OCI-LY1 (cell line): ENCODE data around the gene IRS1.

Experiments used
- EZH2 ChIP-seq: fragments of 200-600 bp; sonication (generic), shearing (Covaris generic); IDR thresholded peaks from 2 replicates; pipeline ENCODE4 v1.8.0; 2017; ENCODE audit warnings: borderline replicate concordance, mixed run types, mild to moderate bottlenecking, antibody characterized with exemption, low read length, moderate library complexity, mixed read lengths
- TF ChIP-seq, protein P1 (sequence below): fragments of 200-600 bp; sonication (generic), shearing (Covaris generic); IDR thresholded peaks from 2 replicates; pipeline ENCODE4 v1.5.1; 2017; ENCODE audit warnings: mild to moderate bottlenecking, antibody characterized with exemption, low read length, moderate library complexity, mixed read lengths

DNA sequence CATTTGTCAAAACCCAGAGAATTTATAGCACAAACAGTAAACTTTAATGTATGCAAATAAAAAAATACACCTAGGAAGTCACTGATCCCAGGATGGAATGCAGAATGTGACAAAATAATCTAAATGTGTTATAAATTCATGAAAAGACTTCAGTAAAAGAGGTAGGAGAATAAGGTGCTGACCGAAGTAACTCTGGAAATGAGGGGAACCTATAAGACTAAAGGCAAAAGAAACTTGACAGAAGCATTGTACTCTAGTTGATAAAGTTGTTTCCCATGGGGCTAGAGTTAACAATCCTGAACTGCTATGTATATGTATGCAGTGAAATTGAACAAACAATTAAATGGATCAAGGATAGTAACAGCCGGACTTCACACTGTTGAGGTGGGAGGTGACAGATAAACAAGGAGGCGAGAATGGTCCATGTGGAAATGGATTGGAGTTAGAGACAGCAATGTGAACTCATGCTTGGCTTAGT, 24.5 kb downstream of the IRS1 start:
- TF ChIP-seq, protein P1, sequence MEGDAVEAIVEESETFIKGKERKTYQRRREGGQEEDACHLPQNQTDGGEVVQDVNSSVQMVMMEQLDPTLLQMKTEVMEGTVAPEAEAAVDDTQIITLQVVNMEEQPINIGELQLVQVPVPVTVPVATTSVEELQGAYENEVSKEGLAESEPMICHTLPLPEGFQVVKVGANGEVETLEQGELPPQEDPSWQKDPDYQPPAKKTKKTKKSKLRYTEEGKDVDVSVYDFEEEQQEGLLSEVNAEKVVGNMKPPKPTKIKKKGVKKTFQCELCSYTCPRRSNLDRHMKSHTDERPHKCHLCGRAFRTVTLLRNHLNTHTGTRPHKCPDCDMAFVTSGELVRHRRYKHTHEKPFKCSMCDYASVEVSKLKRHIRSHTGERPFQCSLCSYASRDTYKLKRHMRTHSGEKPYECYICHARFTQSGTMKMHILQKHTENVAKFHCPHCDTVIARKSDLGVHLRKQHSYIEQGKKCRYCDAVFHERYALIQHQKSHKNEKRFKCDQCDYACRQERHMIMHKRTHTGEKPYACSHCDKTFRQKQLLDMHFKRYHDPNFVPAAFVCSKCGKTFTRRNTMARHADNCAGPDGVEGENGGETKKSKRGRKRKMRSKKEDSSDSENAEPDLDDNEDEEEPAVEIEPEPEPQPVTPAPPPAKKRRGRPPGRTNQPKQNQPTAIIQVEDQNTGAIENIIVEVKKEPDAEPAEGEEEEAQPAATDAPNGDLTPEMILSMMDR = no peak
- no peak for TF ChIP-seq EZH2
